IPS-18a (cell line): ENCODE data around the gene SRCAP.

Experiments used
- H3K27ac ChIP-seq: one replicate; pipeline ENCODE4 v1.5.1; 2013; ENCODE audit warnings: low read length
- H3K27me3 ChIP-seq: one replicate; pipeline ENCODE4 v1.6.1; 2013; ENCODE audit warnings: mild to moderate bottlenecking, low read length; ENCODE audit not compliant: control insufficient read depth, insufficient read depth
- H3K36me3 ChIP-seq: one replicate; pipeline ENCODE4 v1.6.1; 2013; ENCODE audit warnings: low read depth, low read length; ENCODE audit not compliant: control insufficient read depth
- H3K4me1 ChIP-seq: one replicate; pipeline ENCODE4 v1.6.1; 2013; ENCODE audit warnings: low read depth, low read length; ENCODE audit not compliant: control insufficient read depth
- H3K4me3 ChIP-seq: one replicate; pipeline ENCODE4 v1.5.1; 2013; ENCODE audit warnings: low read length
- H3K9ac ChIP-seq: one replicate; pipeline ENCODE4 v1.6.1; 2013; ENCODE audit warnings: mild to moderate bottlenecking, low read length, moderate library complexity
- H3K9me3 ChIP-seq: one replicate; pipeline ENCODE4 v1.6.1; 2013; ENCODE audit warnings: low read depth, low read length; ENCODE audit not compliant: control insufficient read depth

Gene SRCAP

GRCh38 chr16:30725418-30725792, 26.4 kb downstream of the SRCAP start:
- H3K9me3 ChIP-seq = no peaks in the 10 kb centered on the region
- H3K9ac ChIP-seq = no peak overlapping the region
- H3K4me3 ChIP-seq = no peak overlapping the region
- H3K36me3 ChIP-seq = peaks cover 80% of the 10 kb centered on the region
- no peak overlapping the region for H3K27ac ChIP-seq
- H3K27me3 ChIP-seq = no peaks in the 10 kb centered on the region
- H3K4me1 ChIP-seq = peaks cover 5% of the 10 kb centered on the region

- H3K27me3 ChIP-seq = no peaks in the 10 kb centered on the region
- H3K4me3 ChIP-seq = no peak overlapping the region
- peaks cover 71% of the 10 kb centered on the region for H3K36me3 ChIP-seq
- no peak overlapping the region for H3K27ac ChIP-seq
- no peak overlapping the region for H3K9ac ChIP-seq
- H3K9me3 ChIP-seq = no peaks in the 10 kb centered on the region
- peaks cover 5% of the 10 kb centered on the region for H3K4me1 ChIP-seq
Observed at GRCh38 chr16:30728321-30728720, 29.4 kb downstream of the SRCAP start.

GRCh38 chr16:30728899-30729672, 30.1 kb downstream of the SRCAP start:
- H3K27me3 ChIP-seq = no peaks in the 10 kb centered on the region
- H3K27ac ChIP-seq = no peak overlapping the region
- H3K4me1 ChIP-seq = peaks cover 5% of the 10 kb centered on the region
- H3K9ac ChIP-seq = no peak overlapping the region
- H3K36me3 ChIP-seq = peaks cover 71% of the 10 kb centered on the region
- H3K9me3 ChIP-seq = no peaks in the 10 kb centered on the region
- H3K4me3 ChIP-seq = no peak overlapping the region

GRCh38 chr16:30731411-30731810, 32.4 kb downstream of the SRCAP start:
- Histone ChIP-seq H3K9me3 (no peaks in the 10 kb centered on the region), H3K36me3 (peaks cover 63% of the 10 kb centered on the region), H3K4me1 (peaks cover 5% of the 10 kb centered on the region), H3K4me3 (no peak overlapping the region), H3K27ac (no peak overlapping the region), H3K27me3 (no peaks in the 10 kb centered on the region), H3K9ac (no peak overlapping the region)

GRCh38 chr16:30736995-30737793, 38.2 kb downstream of the SRCAP start:
- H3K36me3 ChIP-seq = peaks cover 65% of the 10 kb centered on the region
- no peak overlapping the region for H3K9ac ChIP-seq
- H3K4me1 ChIP-seq = no peaks in the 10 kb centered on the region
- no peaks in the 10 kb centered on the region for H3K27me3 ChIP-seq
- H3K9me3 ChIP-seq = no peaks in the 10 kb centered on the region
- no peak overlapping the region for H3K4me3 ChIP-seq
- no peak overlapping the region for H3K27ac ChIP-seq

GRCh38 chr16:30737794-30738648, 39.0 kb downstream of the SRCAP start:
- Histone ChIP-seq H3K36me3 (peaks cover 62% of the 10 kb centered on the region), H3K27ac (no peak overlapping the region), H3K4me3 (no peak overlapping the region), H3K9ac (no peak overlapping the region), H3K27me3 (no peaks in the 10 kb centered on the region), H3K4me1 (no peaks in the 10 kb centered on the region), H3K9me3 (no peaks in the 10 kb centered on the region)

GRCh38 chr16:30738984-30739951, 40.3 kb downstream of the SRCAP start:
- Histone ChIP-seq H3K27ac (no peak overlapping the region), H3K36me3 (peaks cover 50% of the 10 kb centered on the region)

GRCh38 chr16:30740364-30741251, 41.6 kb downstream of the SRCAP start:
- H3K9ac ChIP-seq = no peak overlapping the region

More at GRCh38 chr16:30738984-30739951, 40.3 kb downstream of the SRCAP start:
- no peak overlapping the region for H3K9ac ChIP-seq
- H3K4me1 ChIP-seq = no peaks in the 10 kb centered on the region
- H3K4me3 ChIP-seq = no peak overlapping the region
- H3K9me3 ChIP-seq = no peaks in the 10 kb centered on the region
- no peaks in the 10 kb centered on the region for H3K27me3 ChIP-seq

GRCh38 chr16:30741461-30741914, 42.5 kb downstream of the SRCAP start:
- Histone ChIP-seq H3K4me1 (no peaks in the 10 kb centered on the region), H3K36me3 (peaks cover 42% of the 10 kb centered on the region), H3K27me3 (no peaks in the 10 kb centered on the region), H3K27ac (no peak overlapping the region), H3K9ac (no peak overlapping the region), H3K4me3 (no peak overlapping the region), H3K9me3 (no peaks in the 10 kb centered on the region)

More at GRCh38 chr16:30740364-30741251, 41.6 kb downstream of the SRCAP start:
- H3K27me3 ChIP-seq = no peaks in the 10 kb centered on the region
- no peaks in the 10 kb centered on the region for H3K4me1 ChIP-seq
- H3K36me3 ChIP-seq = peaks cover 49% of the 10 kb centered on the region
- H3K4me3 ChIP-seq = no peak overlapping the region
- H3K9me3 ChIP-seq = no peaks in the 10 kb centered on the region
- H3K27ac ChIP-seq = peak overlapping the region; percentile 15

GRCh38 chr16:30743716-30744115, 44.7 kb downstream of the SRCAP start:
- no peak overlapping the region for H3K4me3 ChIP-seq
- peaks cover 20% of the 10 kb centered on the region for H3K36me3 ChIP-seq
- no peaks in the 10 kb centered on the region for H3K9me3 ChIP-seq
- no peak overlapping the region for H3K9ac ChIP-seq
- H3K27ac ChIP-seq = no peak overlapping the region
- H3K27me3 ChIP-seq = no peaks in the 10 kb centered on the region
- H3K4me1 ChIP-seq = no peaks in the 10 kb centered on the region
